SK-N-SH treated with all-trans-retinoic acid at 6 μM for 48 hours (cell line): Measurements from ENCODE around the gene ATP7B.

Source experiments
- ATAC-seq: fragments of 200-7000 bp; cut with Tn5 transposase; 3 replicates; pipeline ENCODE4 v1.9.1; 2020; ENCODE audit warnings: mild to moderate bottlenecking, moderate library complexity
- ARNTL ChIP-seq: fragments of 450-650 bp; formaldehyde crosslinking; IDR thresholded peaks from 2 replicates; pipeline ENCODE4 v1.5.0; 2020; ENCODE audit warnings: low read depth, mild to moderate bottlenecking, moderate library complexity, borderline replicate concordance
- BACH2 ChIP-seq: fragments of 250-450 bp; sonication (Bioruptor Pico); IDR thresholded peaks from 2 replicates; pipeline ENCODE4 v1.9.0; 2021; ENCODE audit warnings: mild to moderate bottlenecking, borderline replicate concordance
- CSDC2 ChIP-seq: fragments of 250-450 bp; sonication (Bioruptor Pico); IDR thresholded peaks from 2 replicates; pipeline ENCODE4 v1.5.0; 2020; ENCODE audit warnings: mild to moderate bottlenecking, moderate library complexity
- CSRNP3 ChIP-seq: fragments of 250-450 bp; sonication (Bioruptor Pico); IDR thresholded peaks from 2 replicates; pipeline ENCODE4 v1.5.1; 2021; ENCODE audit warnings: mild to moderate bottlenecking, moderate library complexity
- GLIS3 ChIP-seq: fragments of 250-450 bp; sonication (Bioruptor Pico); IDR thresholded peaks from 2 replicates; pipeline ENCODE4 v1.5.0; 2020; ENCODE audit warnings: mild to moderate bottlenecking, moderate library complexity
- ISL1 ChIP-seq: fragments of 250-450 bp; sonication (Bioruptor Pico); IDR thresholded peaks from 2 replicates; pipeline ENCODE4 v2.1.2; 2022; ENCODE audit warnings: mild to moderate bottlenecking, moderate library complexity
- OSR1 ChIP-seq: fragments of 250-450 bp; sonication (Bioruptor Pico); IDR thresholded peaks from 2 replicates; pipeline ENCODE4 v1.8.0; 2022; ENCODE audit warnings: moderate library complexity, mild to moderate bottlenecking, inconsistent platforms
- PATZ1 ChIP-seq: fragments of 250-450 bp; sonication (Bioruptor Pico); IDR thresholded peaks from 2 replicates; pipeline ENCODE4 v1.8.0; 2020; ENCODE audit warnings: mild to moderate bottlenecking, moderate library complexity, borderline replicate concordance
- PPARA ChIP-seq: fragments of 250-450 bp; sonication (Bioruptor Pico); IDR thresholded peaks from 2 replicates; pipeline ENCODE4 v1.5.0; 2020; ENCODE audit warnings: mild to moderate bottlenecking, borderline replicate concordance
- RARB ChIP-seq: fragments of 250-450 bp; sonication (Bioruptor Pico); IDR thresholded peaks from 2 replicates; pipeline ENCODE4 v1.8.0; 2021; ENCODE audit warnings: mild to moderate bottlenecking, moderate library complexity
- SNAI2 ChIP-seq: fragments of 250-450 bp; sonication (Bioruptor Pico); IDR thresholded peaks from 2 replicates; pipeline ENCODE4 v1.5.0; 2020; ENCODE audit warnings: mild to moderate bottlenecking, moderate library complexity
- TCF4 ChIP-seq: fragments of 250-450 bp; sonication (Bioruptor Pico); IDR thresholded peaks from 2 replicates; pipeline ENCODE4 v1.8.0; 2021; ENCODE audit warnings: mild to moderate bottlenecking, moderate library complexity, borderline replicate concordance
- TOX ChIP-seq: fragments of 250-450 bp; sonication (Bioruptor Pico); IDR thresholded peaks from 2 replicates; pipeline ENCODE4 v1.8.0; 2021; ENCODE audit warnings: mild to moderate bottlenecking, moderate library complexity, borderline replicate concordance
- ZC3H10 ChIP-seq: fragments of 250-450 bp; sonication (Bioruptor Pico); IDR thresholded peaks from 2 replicates; pipeline ENCODE4 v1.5.1; 2021; ENCODE audit warnings: mild to moderate bottlenecking, moderate library complexity
- ZFP3 ChIP-seq: fragments of 250-450 bp; sonication (Bioruptor Pico); IDR thresholded peaks from 2 replicates; pipeline ENCODE4 v1.5.0; 2020; ENCODE audit warnings: mild to moderate bottlenecking, moderate library complexity
- ZFP30 ChIP-seq: fragments of 450-650 bp; formaldehyde crosslinking; IDR thresholded peaks from 2 replicates; pipeline ENCODE4 v1.5.0; 2022; ENCODE audit warnings: mild to moderate bottlenecking, moderate library complexity
- ZNF565 ChIP-seq: fragments of 450-650 bp; formaldehyde crosslinking; conservative IDR thresholded peaks from 2 replicates; pipeline ENCODE4 v1.5.0; 2020; ENCODE audit warnings: low read depth, mild to moderate bottlenecking, moderate library complexity
- ZNF70 ChIP-seq: fragments of 450-650 bp; formaldehyde crosslinking; IDR thresholded peaks from 2 replicates; pipeline ENCODE4 v1.5.0; 2020; ENCODE audit warnings: mild to moderate bottlenecking, moderate library complexity
- ZNF8 ChIP-seq: fragments of 450-650 bp; formaldehyde crosslinking; IDR thresholded peaks from 2 replicates; pipeline ENCODE4 v1.5.0; 2020; ENCODE audit warnings: mild to moderate bottlenecking, moderate library complexity
- TF ChIP-seq, protein P1 (sequence below): fragments of 250-450 bp; sonication (Bioruptor Pico); IDR thresholded peaks from 2 replicates; pipeline ENCODE4 v1.5.1; 2020; ENCODE audit warnings: low read depth, mild to moderate bottlenecking, moderate library complexity
- TF ChIP-seq, protein P2 (sequence below): fragments of 250-450 bp; sonication (Bioruptor Pico); IDR thresholded peaks from 2 replicates; pipeline ENCODE4 v1.5.0; 2020; ENCODE audit warnings: mild to moderate bottlenecking, moderate library complexity
- TF ChIP-seq, protein P3 (sequence below): fragments of 250-450 bp; sonication (Bioruptor Pico); IDR thresholded peaks from 2 replicates; pipeline ENCODE4 v1.8.0; 2021; ENCODE audit warnings: low read depth, mild to moderate bottlenecking, moderate library complexity, borderline replicate concordance

Gene ATP7B

GRCh38 chr13:51907040-51907732 lies 104.1 kb downstream of the ATP7B start:
- ATAC-seq = no peak
- TF ChIP-seq GLIS3 (CRISPR knock-in tag) = no peak
- TF ChIP-seq, protein P1, sequence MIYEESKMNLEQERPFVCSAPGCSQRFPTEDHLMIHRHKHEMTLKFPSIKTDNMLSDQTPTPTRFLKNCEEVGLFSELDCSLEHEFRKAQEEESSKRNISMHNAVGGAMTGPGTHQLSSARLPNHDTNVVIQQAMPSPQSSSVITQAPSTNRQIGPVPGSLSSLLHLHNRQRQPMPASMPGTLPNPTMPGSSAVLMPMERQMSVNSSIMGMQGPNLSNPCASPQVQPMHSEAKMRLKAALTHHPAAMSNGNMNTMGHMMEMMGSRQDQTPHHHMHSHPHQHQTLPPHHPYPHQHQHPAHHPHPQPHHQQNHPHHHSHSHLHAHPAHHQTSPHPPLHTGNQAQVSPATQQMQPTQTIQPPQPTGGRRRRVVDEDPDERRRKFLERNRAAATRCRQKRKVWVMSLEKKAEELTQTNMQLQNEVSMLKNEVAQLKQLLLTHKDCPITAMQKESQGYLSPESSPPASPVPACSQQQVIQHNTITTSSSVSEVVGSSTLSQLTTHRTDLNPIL (CRISPR knock-in tag) = no peak
- no peak for TF ChIP-seq CSDC2 (CRISPR knock-in tag)
- no peak for TF ChIP-seq ARNTL (CRISPR knock-in tag)
- no peak for TF ChIP-seq ZC3H10 (CRISPR knock-in tag)
- no peak for TF ChIP-seq CSRNP3 (CRISPR knock-in tag)
- no peak for TF ChIP-seq ZNF565 (CRISPR knock-in tag)
- no peak for TF ChIP-seq BACH2 (CRISPR knock-in tag)
- no peak for TF ChIP-seq ZNF8
- TF ChIP-seq, protein P2, sequence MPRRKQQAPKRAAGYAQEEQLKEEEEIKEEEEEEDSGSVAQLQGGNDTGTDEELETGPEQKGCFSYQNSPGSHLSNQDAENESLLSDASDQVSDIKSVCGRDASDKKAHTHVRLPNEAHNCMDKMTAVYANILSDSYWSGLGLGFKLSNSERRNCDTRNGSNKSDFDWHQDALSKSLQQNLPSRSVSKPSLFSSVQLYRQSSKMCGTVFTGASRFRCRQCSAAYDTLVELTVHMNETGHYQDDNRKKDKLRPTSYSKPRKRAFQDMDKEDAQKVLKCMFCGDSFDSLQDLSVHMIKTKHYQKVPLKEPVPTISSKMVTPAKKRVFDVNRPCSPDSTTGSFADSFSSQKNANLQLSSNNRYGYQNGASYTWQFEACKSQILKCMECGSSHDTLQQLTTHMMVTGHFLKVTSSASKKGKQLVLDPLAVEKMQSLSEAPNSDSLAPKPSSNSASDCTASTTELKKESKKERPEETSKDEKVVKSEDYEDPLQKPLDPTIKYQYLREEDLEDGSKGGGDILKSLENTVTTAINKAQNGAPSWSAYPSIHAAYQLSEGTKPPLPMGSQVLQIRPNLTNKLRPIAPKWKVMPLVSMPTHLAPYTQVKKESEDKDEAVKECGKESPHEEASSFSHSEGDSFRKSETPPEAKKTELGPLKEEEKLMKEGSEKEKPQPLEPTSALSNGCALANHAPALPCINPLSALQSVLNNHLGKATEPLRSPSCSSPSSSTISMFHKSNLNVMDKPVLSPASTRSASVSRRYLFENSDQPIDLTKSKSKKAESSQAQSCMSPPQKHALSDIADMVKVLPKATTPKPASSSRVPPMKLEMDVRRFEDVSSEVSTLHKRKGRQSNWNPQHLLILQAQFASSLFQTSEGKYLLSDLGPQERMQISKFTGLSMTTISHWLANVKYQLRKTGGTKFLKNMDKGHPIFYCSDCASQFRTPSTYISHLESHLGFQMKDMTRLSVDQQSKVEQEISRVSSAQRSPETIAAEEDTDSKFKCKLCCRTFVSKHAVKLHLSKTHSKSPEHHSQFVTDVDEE (CRISPR knock-in tag) = no peak
- no peak for TF ChIP-seq ZFP30 (CRISPR knock-in tag)
- TF ChIP-seq ZNF70 (CRISPR knock-in tag) = no peak
- TF ChIP-seq TOX (CRISPR knock-in tag) = no peak
- TF ChIP-seq, protein P3, sequence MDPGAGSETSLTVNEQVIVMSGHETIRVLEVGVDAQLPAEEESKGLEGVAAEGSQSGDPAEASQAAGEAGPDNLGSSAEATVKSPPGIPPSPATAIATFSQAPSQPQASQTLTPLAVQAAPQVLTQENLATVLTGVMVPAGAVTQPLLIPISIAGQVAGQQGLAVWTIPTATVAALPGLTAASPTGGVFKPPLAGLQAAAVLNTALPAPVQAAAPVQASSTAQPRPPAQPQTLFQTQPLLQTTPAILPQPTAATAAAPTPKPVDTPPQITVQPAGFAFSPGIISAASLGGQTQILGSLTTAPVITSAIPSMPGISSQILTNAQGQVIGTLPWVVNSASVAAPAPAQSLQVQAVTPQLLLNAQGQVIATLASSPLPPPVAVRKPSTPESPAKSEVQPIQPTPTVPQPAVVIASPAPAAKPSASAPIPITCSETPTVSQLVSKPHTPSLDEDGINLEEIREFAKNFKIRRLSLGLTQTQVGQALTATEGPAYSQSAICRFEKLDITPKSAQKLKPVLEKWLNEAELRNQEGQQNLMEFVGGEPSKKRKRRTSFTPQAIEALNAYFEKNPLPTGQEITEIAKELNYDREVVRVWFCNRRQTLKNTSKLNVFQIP (CRISPR knock-in tag) = no peak

GRCh38 chr13:51906581-51906980 lies 104.7 kb downstream of the ATP7B start:
- no peak for TF ChIP-seq CSRNP3 (CRISPR knock-in tag)
- no peak for TF ChIP-seq TCF4 (CRISPR knock-in tag)
- TF ChIP-seq PATZ1 (CRISPR knock-in tag) = no peak
- TF ChIP-seq, protein P2 (CRISPR knock-in tag) = no peak
- TF ChIP-seq ARNTL (CRISPR knock-in tag) = no peak
- TF ChIP-seq ISL1 (CRISPR knock-in tag) = no peak
- no peak for TF ChIP-seq CSDC2 (CRISPR knock-in tag)
- no peak for TF ChIP-seq TOX (CRISPR knock-in tag)
- no peak for TF ChIP-seq ZNF565 (CRISPR knock-in tag)
- no peak for TF ChIP-seq SNAI2 (CRISPR knock-in tag)
- TF ChIP-seq, protein P1 (CRISPR knock-in tag) = no peak
- no peak for TF ChIP-seq RARB (CRISPR knock-in tag)
- no peak for TF ChIP-seq ZFP30 (CRISPR knock-in tag)
- no peak for TF ChIP-seq PPARA (CRISPR knock-in tag)
- no peak for TF ChIP-seq OSR1 (CRISPR knock-in tag)
- TF ChIP-seq ZFP3 (CRISPR knock-in tag) = no peak
- no peak for TF ChIP-seq ZNF8
- TF ChIP-seq GLIS3 (CRISPR knock-in tag) = no peak
- ATAC-seq = no peak
